SK-N-SH treated with all-trans-retinoic acid at 6 μM for 48 hours (cell line): ENCODE results near the gene TMEM30B.

Experiments
- ATAC-seq: fragments of 200-7000 bp; cut with Tn5 transposase; 3 replicates; pipeline ENCODE4 v1.9.1; 2020; ENCODE audit warnings: mild to moderate bottlenecking, moderate library complexity
- ARNTL ChIP-seq: fragments of 450-650 bp; formaldehyde crosslinking; IDR thresholded peaks from 2 replicates; pipeline ENCODE4 v1.5.0; 2020; ENCODE audit warnings: low read depth, mild to moderate bottlenecking, moderate library complexity, borderline replicate concordance
- BACH2 ChIP-seq: fragments of 250-450 bp; sonication (Bioruptor Pico); IDR thresholded peaks from 2 replicates; pipeline ENCODE4 v1.9.0; 2021; ENCODE audit warnings: mild to moderate bottlenecking, borderline replicate concordance
- CSDC2 ChIP-seq: fragments of 250-450 bp; sonication (Bioruptor Pico); IDR thresholded peaks from 2 replicates; pipeline ENCODE4 v1.5.0; 2020; ENCODE audit warnings: mild to moderate bottlenecking, moderate library complexity
- ESRRG ChIP-seq: fragments of 250-450 bp; sonication (Bioruptor Pico); IDR thresholded peaks from 2 replicates; pipeline ENCODE4 v1.6.1; 2021; ENCODE audit warnings: mild to moderate bottlenecking
- ISL1 ChIP-seq: fragments of 250-450 bp; sonication (Bioruptor Pico); IDR thresholded peaks from 2 replicates; pipeline ENCODE4 v2.1.2; 2022; ENCODE audit warnings: mild to moderate bottlenecking, moderate library complexity
- OSR1 ChIP-seq: fragments of 250-450 bp; sonication (Bioruptor Pico); IDR thresholded peaks from 2 replicates; pipeline ENCODE4 v1.8.0; 2022; ENCODE audit warnings: moderate library complexity, mild to moderate bottlenecking, inconsistent platforms
- PPARA ChIP-seq: fragments of 250-450 bp; sonication (Bioruptor Pico); IDR thresholded peaks from 2 replicates; pipeline ENCODE4 v1.5.0; 2020; ENCODE audit warnings: mild to moderate bottlenecking, borderline replicate concordance
- RARB ChIP-seq: fragments of 250-450 bp; sonication (Bioruptor Pico); IDR thresholded peaks from 2 replicates; pipeline ENCODE4 v1.8.0; 2021; ENCODE audit warnings: mild to moderate bottlenecking, moderate library complexity
- TCF4 ChIP-seq: fragments of 250-450 bp; sonication (Bioruptor Pico); IDR thresholded peaks from 2 replicates; pipeline ENCODE4 v1.8.0; 2021; ENCODE audit warnings: mild to moderate bottlenecking, moderate library complexity, borderline replicate concordance
- TOX ChIP-seq: fragments of 250-450 bp; sonication (Bioruptor Pico); IDR thresholded peaks from 2 replicates; pipeline ENCODE4 v1.8.0; 2021; ENCODE audit warnings: mild to moderate bottlenecking, moderate library complexity, borderline replicate concordance
- ZFP3 ChIP-seq: fragments of 250-450 bp; sonication (Bioruptor Pico); IDR thresholded peaks from 2 replicates; pipeline ENCODE4 v1.5.0; 2020; ENCODE audit warnings: mild to moderate bottlenecking, moderate library complexity
- ZNF565 ChIP-seq: fragments of 450-650 bp; formaldehyde crosslinking; conservative IDR thresholded peaks from 2 replicates; pipeline ENCODE4 v1.5.0; 2020; ENCODE audit warnings: low read depth, mild to moderate bottlenecking, moderate library complexity
- ZNF70 ChIP-seq: fragments of 450-650 bp; formaldehyde crosslinking; IDR thresholded peaks from 2 replicates; pipeline ENCODE4 v1.5.0; 2020; ENCODE audit warnings: mild to moderate bottlenecking, moderate library complexity
- ZNF8 ChIP-seq: fragments of 450-650 bp; formaldehyde crosslinking; IDR thresholded peaks from 2 replicates; pipeline ENCODE4 v1.5.0; 2020; ENCODE audit warnings: mild to moderate bottlenecking, moderate library complexity
- TF ChIP-seq, protein P1 (sequence below): fragments of 250-450 bp; sonication (Bioruptor Pico); IDR thresholded peaks from 2 replicates; pipeline ENCODE4 v1.5.1; 2020; ENCODE audit warnings: low read depth, mild to moderate bottlenecking, moderate library complexity
- TF ChIP-seq, protein P2 (sequence below): fragments of 250-450 bp; sonication (Bioruptor Pico); IDR thresholded peaks from 2 replicates; pipeline ENCODE4 v1.5.1; 2021; ENCODE audit warnings: mild to moderate bottlenecking, moderate library complexity
- TF ChIP-seq, protein P3 (sequence below): fragments of 250-450 bp; sonication (Bioruptor Pico); IDR thresholded peaks from 2 replicates; pipeline ENCODE4 v1.8.0; 2020; ENCODE audit warnings: mild to moderate bottlenecking, moderate library complexity, borderline replicate concordance
- TF ChIP-seq, protein P4 (sequence below): fragments of 250-450 bp; sonication (Bioruptor Pico); IDR thresholded peaks from 2 replicates; pipeline ENCODE4 v1.8.0; 2021; ENCODE audit warnings: low read depth, mild to moderate bottlenecking, moderate library complexity, borderline replicate concordance
- TF ChIP-seq, protein P5 (sequence below): fragments of 250-450 bp; sonication (Bioruptor Pico); IDR thresholded peaks from 2 replicates; pipeline ENCODE4 v1.5.0; 2020; ENCODE audit warnings: mild to moderate bottlenecking, moderate library complexity

The TMEM30B gene

DNA sequence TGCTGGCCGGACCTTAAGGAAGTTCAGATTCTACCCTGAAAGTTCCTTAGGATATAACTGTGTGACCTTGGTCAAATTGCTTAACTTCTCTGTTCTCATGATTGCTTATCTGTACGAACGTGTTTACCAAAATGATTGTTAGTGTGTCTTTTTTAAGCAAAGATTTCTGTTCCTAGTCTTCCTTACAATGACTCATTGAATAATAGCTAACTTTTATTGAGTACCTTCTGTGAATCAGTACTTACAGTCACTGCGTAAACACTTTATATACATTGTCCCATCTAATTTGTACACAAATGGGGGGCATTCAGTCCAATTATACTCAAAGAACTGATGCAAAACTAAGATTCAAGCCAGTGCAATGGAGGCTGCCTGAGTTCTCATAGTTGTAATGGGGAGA, 4.2 kb upstream of the TMEM30B start:
- no peak for ATAC-seq
- TF ChIP-seq, protein P1, sequence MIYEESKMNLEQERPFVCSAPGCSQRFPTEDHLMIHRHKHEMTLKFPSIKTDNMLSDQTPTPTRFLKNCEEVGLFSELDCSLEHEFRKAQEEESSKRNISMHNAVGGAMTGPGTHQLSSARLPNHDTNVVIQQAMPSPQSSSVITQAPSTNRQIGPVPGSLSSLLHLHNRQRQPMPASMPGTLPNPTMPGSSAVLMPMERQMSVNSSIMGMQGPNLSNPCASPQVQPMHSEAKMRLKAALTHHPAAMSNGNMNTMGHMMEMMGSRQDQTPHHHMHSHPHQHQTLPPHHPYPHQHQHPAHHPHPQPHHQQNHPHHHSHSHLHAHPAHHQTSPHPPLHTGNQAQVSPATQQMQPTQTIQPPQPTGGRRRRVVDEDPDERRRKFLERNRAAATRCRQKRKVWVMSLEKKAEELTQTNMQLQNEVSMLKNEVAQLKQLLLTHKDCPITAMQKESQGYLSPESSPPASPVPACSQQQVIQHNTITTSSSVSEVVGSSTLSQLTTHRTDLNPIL (CRISPR knock-in tag) = no peak
- TF ChIP-seq ZNF70 (no peak), ARNTL (no peak), ISL1 (CRISPR knock-in tag) (no peak), ESRRG (CRISPR knock-in tag) (no peak), BACH2 (CRISPR knock-in tag) (no peak), TCF4 (no peak), ZNF565 (CRISPR knock-in tag) (no peak), PPARA (CRISPR knock-in tag) (no peak), ZFP3 (CRISPR knock-in tag) (no peak), ZNF8 (CRISPR knock-in tag) (no peak), TOX (CRISPR knock-in tag) (no peak)
- TF ChIP-seq, protein P2, sequence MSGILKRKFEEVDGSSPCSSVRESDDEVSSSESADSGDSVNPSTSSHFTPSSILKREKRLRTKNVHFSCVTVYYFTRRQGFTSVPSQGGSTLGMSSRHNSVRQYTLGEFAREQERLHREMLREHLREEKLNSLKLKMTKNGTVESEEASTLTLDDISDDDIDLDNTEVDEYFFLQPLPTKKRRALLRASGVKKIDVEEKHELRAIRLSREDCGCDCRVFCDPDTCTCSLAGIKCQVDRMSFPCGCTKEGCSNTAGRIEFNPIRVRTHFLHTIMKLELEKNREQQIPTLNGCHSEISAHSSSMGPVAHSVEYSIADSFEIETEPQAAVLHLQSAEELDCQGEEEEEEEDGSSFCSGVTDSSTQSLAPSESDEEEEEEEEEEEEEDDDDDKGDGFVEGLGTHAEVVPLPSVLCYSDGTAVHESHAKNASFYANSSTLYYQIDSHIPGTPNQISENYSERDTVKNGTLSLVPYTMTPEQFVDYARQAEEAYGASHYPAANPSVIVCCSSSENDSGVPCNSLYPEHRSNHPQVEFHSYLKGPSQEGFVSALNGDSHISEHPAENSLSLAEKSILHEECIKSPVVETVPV (CRISPR knock-in tag) = no peak

DNA sequence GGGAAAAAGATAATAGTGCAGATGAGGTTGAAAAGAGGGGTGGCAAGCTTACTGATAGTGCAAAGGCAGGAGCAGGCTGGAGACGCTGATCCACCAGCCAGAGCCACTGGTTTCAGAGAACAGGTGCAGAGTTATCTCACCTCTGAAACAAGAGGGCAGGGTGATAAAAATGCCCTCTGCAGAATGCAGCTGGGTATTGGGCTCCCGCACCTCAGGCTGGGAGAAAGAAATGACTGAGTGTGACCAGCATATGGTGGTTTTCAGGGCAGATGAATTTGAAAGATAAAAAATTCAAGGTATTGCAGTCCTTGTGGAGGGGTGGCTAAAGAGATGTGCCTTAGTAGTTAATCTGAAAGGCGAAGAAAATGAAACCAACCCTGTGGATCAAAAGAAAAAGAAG, 2.9 kb upstream of the TMEM30B start:
- no peak for ATAC-seq
- TF ChIP-seq ZFP3 (CRISPR knock-in tag) (no peak), ARNTL (no peak), ISL1 (CRISPR knock-in tag) (no peak), ESRRG (CRISPR knock-in tag) (no peak), OSR1 (CRISPR knock-in tag) (no peak), ZNF70 (no peak), RARB (CRISPR knock-in tag) (no peak), ZNF565 (CRISPR knock-in tag) (no peak), CSDC2 (CRISPR knock-in tag) (no peak), BACH2 (CRISPR knock-in tag) (no peak), PPARA (CRISPR knock-in tag) (no peak)
- TF ChIP-seq, protein P1 (CRISPR knock-in tag) = no peak
- TF ChIP-seq, protein P3, sequence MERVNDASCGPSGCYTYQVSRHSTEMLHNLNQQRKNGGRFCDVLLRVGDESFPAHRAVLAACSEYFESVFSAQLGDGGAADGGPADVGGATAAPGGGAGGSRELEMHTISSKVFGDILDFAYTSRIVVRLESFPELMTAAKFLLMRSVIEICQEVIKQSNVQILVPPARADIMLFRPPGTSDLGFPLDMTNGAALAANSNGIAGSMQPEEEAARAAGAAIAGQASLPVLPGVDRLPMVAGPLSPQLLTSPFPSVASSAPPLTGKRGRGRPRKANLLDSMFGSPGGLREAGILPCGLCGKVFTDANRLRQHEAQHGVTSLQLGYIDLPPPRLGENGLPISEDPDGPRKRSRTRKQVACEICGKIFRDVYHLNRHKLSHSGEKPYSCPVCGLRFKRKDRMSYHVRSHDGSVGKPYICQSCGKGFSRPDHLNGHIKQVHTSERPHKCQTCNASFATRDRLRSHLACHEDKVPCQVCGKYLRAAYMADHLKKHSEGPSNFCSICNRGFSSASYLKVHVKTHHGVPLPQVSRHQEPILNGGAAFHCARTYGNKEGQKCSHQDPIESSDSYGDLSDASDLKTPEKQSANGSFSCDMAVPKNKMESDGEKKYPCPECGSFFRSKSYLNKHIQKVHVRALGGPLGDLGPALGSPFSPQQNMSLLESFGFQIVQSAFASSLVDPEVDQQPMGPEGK (CRISPR knock-in tag) = no peak
- TF ChIP-seq, protein P4, sequence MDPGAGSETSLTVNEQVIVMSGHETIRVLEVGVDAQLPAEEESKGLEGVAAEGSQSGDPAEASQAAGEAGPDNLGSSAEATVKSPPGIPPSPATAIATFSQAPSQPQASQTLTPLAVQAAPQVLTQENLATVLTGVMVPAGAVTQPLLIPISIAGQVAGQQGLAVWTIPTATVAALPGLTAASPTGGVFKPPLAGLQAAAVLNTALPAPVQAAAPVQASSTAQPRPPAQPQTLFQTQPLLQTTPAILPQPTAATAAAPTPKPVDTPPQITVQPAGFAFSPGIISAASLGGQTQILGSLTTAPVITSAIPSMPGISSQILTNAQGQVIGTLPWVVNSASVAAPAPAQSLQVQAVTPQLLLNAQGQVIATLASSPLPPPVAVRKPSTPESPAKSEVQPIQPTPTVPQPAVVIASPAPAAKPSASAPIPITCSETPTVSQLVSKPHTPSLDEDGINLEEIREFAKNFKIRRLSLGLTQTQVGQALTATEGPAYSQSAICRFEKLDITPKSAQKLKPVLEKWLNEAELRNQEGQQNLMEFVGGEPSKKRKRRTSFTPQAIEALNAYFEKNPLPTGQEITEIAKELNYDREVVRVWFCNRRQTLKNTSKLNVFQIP = no peak
- TF ChIP-seq, protein P2 (CRISPR knock-in tag) = no peak

DNA sequence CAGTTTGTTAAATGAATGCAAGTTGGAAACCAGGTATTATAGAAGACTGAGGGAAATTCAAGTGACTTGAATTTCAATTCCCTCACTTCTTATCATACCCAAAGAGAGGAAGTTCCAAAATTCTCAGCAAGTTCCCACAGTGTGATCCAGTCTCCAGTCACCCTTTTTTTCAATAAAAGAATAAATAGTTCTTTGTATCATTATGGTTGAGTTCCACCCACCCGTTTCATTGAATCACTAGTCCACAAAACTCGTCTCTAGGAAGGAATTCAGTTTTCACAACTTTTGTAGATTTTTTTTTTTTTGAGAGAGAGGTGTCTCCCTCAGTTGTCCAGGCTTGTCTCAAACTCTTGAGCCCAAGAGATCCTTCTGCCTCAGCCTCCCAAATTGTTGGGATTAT, 1.6 kb upstream of the TMEM30B start:
- ATAC-seq = no peak
- TF ChIP-seq, protein P3 (CRISPR knock-in tag) = no peak
- TF ChIP-seq TCF4 (no peak), ZFP3 (CRISPR knock-in tag) (no peak)
- TF ChIP-seq, protein P5, sequence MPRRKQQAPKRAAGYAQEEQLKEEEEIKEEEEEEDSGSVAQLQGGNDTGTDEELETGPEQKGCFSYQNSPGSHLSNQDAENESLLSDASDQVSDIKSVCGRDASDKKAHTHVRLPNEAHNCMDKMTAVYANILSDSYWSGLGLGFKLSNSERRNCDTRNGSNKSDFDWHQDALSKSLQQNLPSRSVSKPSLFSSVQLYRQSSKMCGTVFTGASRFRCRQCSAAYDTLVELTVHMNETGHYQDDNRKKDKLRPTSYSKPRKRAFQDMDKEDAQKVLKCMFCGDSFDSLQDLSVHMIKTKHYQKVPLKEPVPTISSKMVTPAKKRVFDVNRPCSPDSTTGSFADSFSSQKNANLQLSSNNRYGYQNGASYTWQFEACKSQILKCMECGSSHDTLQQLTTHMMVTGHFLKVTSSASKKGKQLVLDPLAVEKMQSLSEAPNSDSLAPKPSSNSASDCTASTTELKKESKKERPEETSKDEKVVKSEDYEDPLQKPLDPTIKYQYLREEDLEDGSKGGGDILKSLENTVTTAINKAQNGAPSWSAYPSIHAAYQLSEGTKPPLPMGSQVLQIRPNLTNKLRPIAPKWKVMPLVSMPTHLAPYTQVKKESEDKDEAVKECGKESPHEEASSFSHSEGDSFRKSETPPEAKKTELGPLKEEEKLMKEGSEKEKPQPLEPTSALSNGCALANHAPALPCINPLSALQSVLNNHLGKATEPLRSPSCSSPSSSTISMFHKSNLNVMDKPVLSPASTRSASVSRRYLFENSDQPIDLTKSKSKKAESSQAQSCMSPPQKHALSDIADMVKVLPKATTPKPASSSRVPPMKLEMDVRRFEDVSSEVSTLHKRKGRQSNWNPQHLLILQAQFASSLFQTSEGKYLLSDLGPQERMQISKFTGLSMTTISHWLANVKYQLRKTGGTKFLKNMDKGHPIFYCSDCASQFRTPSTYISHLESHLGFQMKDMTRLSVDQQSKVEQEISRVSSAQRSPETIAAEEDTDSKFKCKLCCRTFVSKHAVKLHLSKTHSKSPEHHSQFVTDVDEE (CRISPR knock-in tag) = no peak
